Fibroblast of mammary gland (primary cell): ENCODE measurements around the gene SMYD3.

ENCODE experiments used
- DNase-seq: peaks from one replicate; pipeline ENCODE4 v3.0.0-alpha.2; 2010; ENCODE audit warnings: low read depth
- H3K4me3 ChIP-seq: 2 replicates; pipeline ENCODE4 v1.5.1; 2011; ENCODE audit warnings: low read depth, mild to moderate bottlenecking, low read length, moderate library complexity; ENCODE audit not compliant: control insufficient read depth
- CTCF ChIP-seq: conservative IDR thresholded peaks from 2 replicates; pipeline ENCODE4 v1.5.1; 2011; ENCODE audit warnings: low read depth, low read length, inconsistent platforms; ENCODE audit not compliant: control insufficient read depth, insufficient read depth

Gene SMYD3

GRCh38 chr1:246482805-246483568, 24.1 kb downstream of the SMYD3 start:
- peak; percentile 10 for DNase-seq
- TF ChIP-seq CTCF = no peak
- H3K4me3 ChIP-seq = no peak overlapping the region

- no peak for DNase-seq
- TF ChIP-seq CTCF = no peak
- no peak overlapping the region for H3K4me3 ChIP-seq
Measured at GRCh38 chr1:246479061-246479460, 28.0 kb downstream of the SMYD3 start.

GRCh38 chr1:246477634-246478033, 29.4 kb downstream of the SMYD3 start:
- TF ChIP-seq CTCF = no peak
- H3K4me3 ChIP-seq = no peak overlapping the region
- no peak for DNase-seq

- no peak for TF ChIP-seq CTCF
- no peak overlapping the region for H3K4me3 ChIP-seq
- peak; percentile 15 for DNase-seq
Measured at GRCh38 chr1:246476771-246477170, 30.3 kb downstream of the SMYD3 start.

- H3K4me3 ChIP-seq = no peak overlapping the region
- no peak for DNase-seq
- no peak for TF ChIP-seq CTCF
Measured at GRCh38 chr1:246471688-246472087, 35.4 kb downstream of the SMYD3 start.

GRCh38 chr1:246470585-246470984, 36.5 kb downstream of the SMYD3 start:
- TF ChIP-seq CTCF = no peak
- H3K4me3 ChIP-seq = no peak overlapping the region
- DNase-seq = no peak

- TF ChIP-seq CTCF = no peak
- DNase-seq = no peak
- H3K4me3 ChIP-seq = no peak overlapping the region
Measured at GRCh38 chr1:246462986-246463385, 44.1 kb downstream of the SMYD3 start.
